AG04450 (cell line): ENCODE data around the gene NOMO2. TPM values are rescaled to one million over a fixed set of nuclear protein-coding genes. Genes with fewer than 3 reads are reported as not detected.
A peak's percentile ranks its signal among the peaks of the same experiment; 100 is the strongest.
"Not testable (repeated sequence)": the region's sequence is repeated elsewhere in the genome, so short reads cannot be mapped to it uniquely, and the experiment has no call there.

ENCODE experiments used
- CTCF ChIA-PET: fragments of 300-600, 350-600 bp; formaldehyde crosslinking; extraction: SDS; loops from one replicate; lab custom pipeline; 2022; ENCODE audit warnings: antibody characterized with exemption, inconsistent platforms; lab: Charles Lee
- POLR2A ChIA-PET: fragments of 350-600 bp; formaldehyde crosslinking; extraction: SDS; loops from one replicate; lab custom pipeline; 2021; ENCODE audit warnings: antibody characterized with exemption, inconsistent platforms; lab: Yijun Ruan, JAX
- DNase-seq: peaks from one replicate; pipeline ENCODE4 v3.0.0-alpha.2; 2011; ENCODE audit warnings: low read depth, low spot score
- H3K27ac ChIP-seq: one replicate; pipeline ENCODE4 v1.5.1; 2012; ENCODE audit warnings: low read depth, low read length, control low read depth
- H3K27me3 ChIP-seq: one replicate; pipeline ENCODE4 v1.6.0; 2012; ENCODE audit warnings: low read length; ENCODE audit not compliant: control insufficient read depth, insufficient read depth
- H3K4me3 ChIP-seq: 2 replicates; pipeline ENCODE4 v1.5.1; 2011; ENCODE audit warnings: mild to moderate bottlenecking, low read depth, low read length, control low read depth
- H3K9me3 ChIP-seq: 2 replicates; pipeline ENCODE4 v1.5.1; 2012; ENCODE audit warnings: low read length; ENCODE audit not compliant: control insufficient read depth, insufficient read depth
- polyA plus RNA-seq: library from polyadenylated mRNA; depleted of rRNA; stranded (reverse); fragments of >200 nt; gene quantifications from 2 replicates; pipeline ENCODE4 v1.2.3, GENCODE V29; 2011

The NOMO2 gene
- polyA plus RNA-seq, 1 experiment = 216 TPM

GRCh38 chr16:18575298-18575917, 13.5 kb upstream of the NOMO2 start:
- POLR2A ChIA-PET, H3K27me3 ChIP-seq, H3K27ac ChIP-seq, CTCF ChIA-PET, H3K4me3 ChIP-seq, H3K9me3 ChIP-seq, DNase-seq: not testable (repeated sequence)

- H3K27me3 ChIP-seq, DNase-seq, H3K27ac ChIP-seq, H3K4me3 ChIP-seq, POLR2A ChIA-PET, CTCF ChIA-PET, H3K9me3 ChIP-seq: not testable (repeated sequence)
Observed at GRCh38 chr16:18573887-18574286, 12.0 kb upstream of the NOMO2 start.

GRCh38 chr16:18572973-18573372, 11.1 kb upstream of the NOMO2 start:
- H3K9me3 ChIP-seq, H3K27me3 ChIP-seq, POLR2A ChIA-PET, H3K27ac ChIP-seq, CTCF ChIA-PET, DNase-seq, H3K4me3 ChIP-seq: not testable (repeated sequence)

- POLR2A ChIA-PET, H3K27me3 ChIP-seq, DNase-seq, H3K27ac ChIP-seq, H3K4me3 ChIP-seq, CTCF ChIA-PET, H3K9me3 ChIP-seq: not testable (repeated sequence)
Observed at GRCh38 chr16:18571307-18571850, 9.5 kb upstream of the NOMO2 start.

GRCh38 chr16:18570529-18571306, 8.8 kb upstream of the NOMO2 start:
- H3K9me3 ChIP-seq, H3K4me3 ChIP-seq, DNase-seq, H3K27me3 ChIP-seq, CTCF ChIA-PET, POLR2A ChIA-PET, H3K27ac ChIP-seq: not testable (repeated sequence)

- H3K9me3 ChIP-seq, H3K27ac ChIP-seq, DNase-seq, H3K27me3 ChIP-seq, POLR2A ChIA-PET: not testable (repeated sequence)
- CTCF ChIA-PET = interaction anchor here (0.6 to 0.7 kb wide), 2 partner anchors 995 to 1093 kb away, joined by 6 to 8 read pairs; partner anchors contain the start of gene VPS35L
- peak overlapping the region; percentile 52 for H3K4me3 ChIP-seq
Observed at GRCh38 chr16:18560416-18561220, 1.3 kb downstream of the NOMO2 start.

GRCh38 chr16:18553671-18554070, 8.2 kb downstream of the NOMO2 start:
- DNase-seq, H3K27me3 ChIP-seq, POLR2A ChIA-PET, H3K27ac ChIP-seq, CTCF ChIA-PET, H3K4me3 ChIP-seq, H3K9me3 ChIP-seq: not testable (repeated sequence)

- POLR2A ChIA-PET, H3K27ac ChIP-seq, CTCF ChIA-PET, H3K27me3 ChIP-seq, H3K4me3 ChIP-seq, DNase-seq, H3K9me3 ChIP-seq: not testable (repeated sequence)
Observed at GRCh38 chr16:18547382-18547781, 14.5 kb downstream of the NOMO2 start.

- H3K9me3 ChIP-seq, H3K4me3 ChIP-seq, DNase-seq, POLR2A ChIA-PET, H3K27me3 ChIP-seq, CTCF ChIA-PET, H3K27ac ChIP-seq: not testable (repeated sequence)
Observed at GRCh38 chr16:18546853-18547252, 15.0 kb downstream of the NOMO2 start.

GRCh38 chr16:18544232-18545081, 17.4 kb downstream of the NOMO2 start:
- DNase-seq, POLR2A ChIA-PET, H3K27me3 ChIP-seq, CTCF ChIA-PET, H3K27ac ChIP-seq, H3K4me3 ChIP-seq, H3K9me3 ChIP-seq: not testable (repeated sequence)

- POLR2A ChIA-PET, DNase-seq, H3K27ac ChIP-seq, H3K9me3 ChIP-seq, CTCF ChIA-PET, H3K27me3 ChIP-seq, H3K4me3 ChIP-seq: not testable (repeated sequence)
Observed at GRCh38 chr16:18541912-18542311, 20.0 kb downstream of the NOMO2 start.
